Large intestine (tissue), 3 donors: ENCODE measurements around the gene GDPD5. TPM values are rescaled to one million over a fixed set of nuclear protein-coding genes. Genes with fewer than 3 reads are reported as not detected.

Experiments used
- DNase-seq, 2 donors: peaks; one replicate each; pipeline versions ENCODE4 v3.0.0 to v3.0.0-alpha.2; 2013
- H3K27ac ChIP-seq: one replicate; pipeline ENCODE4 v1.5.1; 2013; ENCODE audit warnings: low read length
- H3K27me3 ChIP-seq: 2 replicates; pipeline ENCODE4 v1.6.1; 2013; ENCODE audit warnings: low read length; ENCODE audit not compliant: control insufficient read depth, insufficient read depth
- H3K36me3 ChIP-seq: 2 replicates; pipeline ENCODE4 v1.6.1; 2013; ENCODE audit warnings: low read length; ENCODE audit not compliant: control insufficient read depth, insufficient read depth
- H3K4me1 ChIP-seq: one replicate; pipeline ENCODE4 v1.6.1; 2013; ENCODE audit warnings: low read length; ENCODE audit not compliant: control insufficient read depth, insufficient read depth
- H3K4me3 ChIP-seq: one replicate; pipeline ENCODE4 v1.5.1; 2013; ENCODE audit warnings: low read length
- H3K9me3 ChIP-seq: one replicate; pipeline ENCODE4 v1.6.1; 2013; ENCODE audit warnings: mild to moderate bottlenecking, low read depth, low read length, moderate library complexity; ENCODE audit not compliant: control insufficient read depth
- WGBS: methylation state at CpG from one replicate; pipeline ENCODE4 v1.1.5; 2013; ENCODE audit warnings: low lambda C conversion rate; ENCODE audit not compliant: insufficient coverage; 5-methylcytosine and 5-hydroxymethylcytosine counted together
- polyA plus RNA-seq: library from polyadenylated mRNA; unstranded; fragments of 120-200 nt; gene quantifications from one replicate; pipeline ENCODE4 v1.2.1, GENCODE V29; 2013

The GDPD5 gene
- polyA plus RNA-seq, 1 donor, result 71.7 TPM

DNA sequence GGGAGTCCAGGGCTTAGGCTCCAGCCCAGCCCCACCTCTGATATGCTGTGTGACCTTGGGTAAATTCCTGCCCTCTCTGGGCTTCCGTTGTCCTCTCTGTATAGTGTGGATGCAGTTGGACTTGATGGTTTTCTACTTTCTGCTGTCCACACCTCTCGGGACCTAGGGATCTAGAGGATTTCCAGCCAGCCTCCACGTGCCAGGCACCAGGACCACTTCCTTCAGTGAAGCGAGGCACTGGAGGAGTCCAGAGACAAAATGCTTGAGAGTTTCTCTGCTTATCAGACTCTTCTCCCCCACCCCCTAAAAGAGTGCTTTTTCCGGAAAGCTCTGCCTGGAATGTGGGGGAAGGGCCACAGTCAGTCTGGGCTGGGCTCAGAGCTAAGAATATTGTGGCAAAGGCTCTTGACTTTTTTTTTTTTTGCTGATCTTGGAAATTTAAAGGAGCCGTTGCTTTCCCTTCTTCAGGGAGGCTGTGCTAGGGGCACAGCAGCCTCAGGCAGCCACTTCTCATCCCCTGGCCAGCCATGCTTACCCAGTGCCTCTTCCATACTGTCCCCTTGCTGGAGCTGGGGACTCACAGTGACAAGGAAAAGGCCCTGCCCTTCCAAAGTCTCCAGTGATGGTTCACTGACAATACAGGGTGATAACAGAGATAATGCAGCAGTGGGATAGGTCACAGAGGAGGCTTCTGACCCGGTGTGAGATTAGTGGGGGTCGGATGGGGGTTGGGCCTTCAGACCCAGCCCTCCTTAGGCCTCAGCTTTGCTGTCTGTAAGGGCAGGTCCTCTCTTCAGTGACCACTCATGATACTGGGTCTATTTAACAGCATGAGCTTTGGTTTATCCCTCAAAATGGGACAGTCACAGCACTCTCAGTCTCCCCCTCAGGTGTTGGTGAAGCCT lies 33.5 kb upstream of the GDPD5 start:
- no peaks in the 10 kb centered on the region for H3K36me3 ChIP-seq
- peaks cover 52% of the 10 kb centered on the region for H3K4me1 ChIP-seq
- DNase-seq, result peak; percentile 64 to 71
- peak overlapping the region; percentile 84 for H3K27ac ChIP-seq
- H3K4me3 ChIP-seq, result no peak overlapping the region
- no peaks in the 10 kb centered on the region for H3K27me3 ChIP-seq
- WGBS, result 0% methylated on average over 2 of the region's 8 CpGs
- no peaks in the 10 kb centered on the region for H3K9me3 ChIP-seq

DNA sequence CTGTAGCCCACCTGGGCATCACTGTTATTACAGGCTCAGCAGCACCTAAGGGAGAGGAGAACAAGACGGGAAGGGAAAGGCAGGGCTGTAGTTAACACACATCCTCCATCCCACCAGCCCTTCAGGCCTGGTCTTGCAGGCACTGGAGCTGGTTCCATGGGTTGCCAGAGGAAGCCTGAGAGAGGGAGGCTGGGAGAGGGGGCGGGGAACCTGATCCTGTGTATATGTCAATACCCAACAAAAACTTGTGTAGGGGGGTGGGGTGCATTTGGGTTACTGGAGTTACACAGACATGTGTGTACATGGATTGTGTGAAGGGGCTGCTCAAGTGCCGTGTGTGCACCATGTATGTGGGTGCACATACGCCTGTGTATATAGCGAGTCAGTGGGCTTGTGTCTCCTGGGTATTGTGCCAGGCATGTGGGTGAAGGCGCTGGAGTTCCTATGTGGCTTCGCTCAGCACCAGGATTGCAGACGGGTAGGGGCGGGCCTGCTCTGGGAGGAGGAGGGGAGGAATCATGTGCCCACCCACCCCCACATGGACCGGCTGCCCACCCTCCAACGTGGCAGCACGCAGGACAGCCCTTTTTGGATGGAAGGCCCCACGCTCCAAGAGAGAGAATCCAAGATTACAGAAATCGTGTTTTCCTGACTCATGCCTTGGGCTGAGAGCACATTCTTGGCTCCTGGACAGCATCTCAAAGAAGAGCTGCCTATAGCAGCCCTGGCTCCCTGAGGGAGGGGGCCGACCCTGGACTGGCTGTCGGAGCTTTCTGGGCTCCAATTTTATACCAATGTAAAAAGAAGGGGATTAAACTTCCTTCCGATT lies 32.1 kb upstream of the GDPD5 start:
- H3K4me3 ChIP-seq, result no peak overlapping the region
- H3K27me3 ChIP-seq, result no peaks in the 10 kb centered on the region
- no peaks in the 10 kb centered on the region for H3K9me3 ChIP-seq
- H3K4me1 ChIP-seq, result peaks cover 48% of the 10 kb centered on the region
- peak in 1 of 2 donors; percentile 52 for DNase-seq
- WGBS, result 100% methylated on average over 1 of the region's 17 CpGs
- H3K36me3 ChIP-seq, result no peaks in the 10 kb centered on the region
- peak overlapping the region; percentile 84 for H3K27ac ChIP-seq

DNA sequence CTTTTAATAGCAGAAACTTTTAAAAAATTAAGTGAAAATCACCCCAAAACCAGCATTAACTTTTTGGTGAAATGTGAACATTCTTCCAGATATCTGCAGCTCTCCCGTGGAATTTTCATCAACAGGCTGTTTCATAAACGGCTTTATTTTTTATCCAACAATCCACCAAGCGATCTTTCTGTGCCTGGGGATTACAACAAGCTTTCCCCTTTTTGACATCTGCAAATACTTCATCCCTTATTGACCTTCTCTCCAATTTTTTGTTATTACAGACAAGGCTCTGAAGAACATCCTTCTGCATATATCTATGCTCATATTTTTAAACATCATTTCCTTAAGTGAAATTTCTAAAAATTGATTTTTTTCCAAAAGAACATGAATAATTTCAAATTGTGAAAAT lies 30.5 kb upstream of the GDPD5 start:
- Histone ChIP-seq H3K4me1 (peaks cover 43% of the 10 kb centered on the region), H3K27me3 (no peaks in the 10 kb centered on the region), H3K4me3 (no peak overlapping the region), H3K27ac (no peak overlapping the region), H3K36me3 (no peaks in the 10 kb centered on the region), H3K9me3 (no peaks in the 10 kb centered on the region)
- 92% methylated on average over 2 of the region's 3 CpGs for WGBS
- DNase-seq, result no peak

DNA sequence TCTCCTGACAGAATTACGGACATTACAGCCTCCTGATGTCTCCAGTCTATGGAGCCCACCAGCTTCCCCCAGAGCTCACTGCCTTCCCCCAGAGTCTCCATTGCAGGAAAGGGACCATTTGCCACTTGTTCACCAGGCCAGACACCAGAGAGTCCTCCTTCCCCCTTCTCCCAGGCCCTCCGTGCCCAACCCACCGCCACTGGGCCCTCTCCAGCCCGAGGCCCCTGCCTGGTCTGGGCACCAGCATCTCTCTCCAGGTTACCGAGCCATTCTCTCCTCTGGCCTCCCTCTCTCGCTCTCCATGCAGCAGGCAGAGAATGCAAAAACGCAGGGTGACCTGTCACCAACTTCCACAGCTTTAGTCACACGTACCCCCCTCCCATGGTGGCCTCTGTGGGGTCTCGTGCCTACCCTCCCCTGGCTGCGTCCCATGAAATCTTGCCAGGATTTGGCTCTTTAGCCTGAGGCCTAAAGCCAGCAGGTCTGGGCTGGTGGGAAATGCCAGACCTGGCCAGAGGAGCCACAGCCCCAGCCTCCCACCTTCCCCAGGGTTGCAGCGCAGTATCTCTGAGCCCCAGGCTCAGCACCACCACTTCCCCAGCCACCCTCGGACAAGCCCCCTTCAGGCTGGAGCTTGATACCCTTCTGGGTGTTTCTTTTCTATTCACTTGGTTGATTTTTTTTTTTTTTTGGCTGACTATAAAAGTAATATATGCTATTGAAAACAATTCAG lies 29.5 kb upstream of the GDPD5 start:
- Histone ChIP-seq H3K4me1 (peaks cover 33% of the 10 kb centered on the region), H3K27ac (peak overlapping the region; percentile 77), H3K4me3 (no peak overlapping the region), H3K27me3 (no peaks in the 10 kb centered on the region), H3K9me3 (no peaks in the 10 kb centered on the region), H3K36me3 (no peaks in the 10 kb centered on the region)
- WGBS, result no CpG with 5 or more reads among the region's 12 CpGs
- DNase-seq, result no peak

DNA sequence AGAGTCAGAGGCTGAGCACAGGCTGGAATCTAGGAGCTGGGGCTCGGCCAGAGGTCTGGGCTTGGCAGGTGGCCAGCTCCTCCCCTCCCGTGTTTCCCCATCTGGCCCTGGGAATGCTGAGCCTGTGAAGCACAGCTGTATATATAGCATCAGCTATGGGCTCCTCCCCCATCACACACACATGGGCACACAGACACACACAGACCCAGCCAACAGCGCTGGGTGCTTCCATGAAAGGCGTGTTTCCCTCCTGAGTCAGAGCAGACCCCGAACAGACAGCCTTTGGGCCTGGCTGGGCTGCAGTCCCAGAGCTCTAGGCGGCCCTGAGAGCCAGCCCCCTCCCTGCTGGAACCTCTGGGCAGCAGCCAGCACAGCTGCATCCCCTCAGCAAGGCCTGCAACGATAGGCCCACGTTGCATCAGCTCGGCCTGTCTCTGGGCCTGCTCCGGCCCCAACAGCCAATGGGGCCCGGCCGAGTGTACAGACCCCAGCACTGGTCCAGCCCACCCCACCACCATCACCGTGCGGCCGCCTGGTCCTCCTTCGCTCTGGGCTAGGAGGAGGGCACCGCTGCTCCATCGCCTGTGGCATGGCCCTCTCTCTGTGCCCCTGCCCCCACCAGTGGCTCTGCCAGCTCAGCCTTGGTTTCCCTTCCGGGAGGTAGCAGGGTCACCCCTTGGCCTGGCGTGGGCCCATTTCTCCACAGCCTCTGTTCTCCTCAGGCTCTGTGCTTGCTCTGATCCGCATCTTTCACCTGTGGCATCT lies 28.7 kb upstream of the GDPD5 start:
- H3K36me3 ChIP-seq, result no peaks in the 10 kb centered on the region
- H3K4me3 ChIP-seq, result no peak overlapping the region
- no peaks in the 10 kb centered on the region for H3K9me3 ChIP-seq
- H3K4me1 ChIP-seq, result peaks cover 28% of the 10 kb centered on the region
- WGBS, result 90% methylated on average over 2 of the region's 21 CpGs
- H3K27me3 ChIP-seq, result no peaks in the 10 kb centered on the region
- peak; percentile 88 to 89 for DNase-seq
- H3K27ac ChIP-seq, result peak overlapping the region; percentile 77

DNA sequence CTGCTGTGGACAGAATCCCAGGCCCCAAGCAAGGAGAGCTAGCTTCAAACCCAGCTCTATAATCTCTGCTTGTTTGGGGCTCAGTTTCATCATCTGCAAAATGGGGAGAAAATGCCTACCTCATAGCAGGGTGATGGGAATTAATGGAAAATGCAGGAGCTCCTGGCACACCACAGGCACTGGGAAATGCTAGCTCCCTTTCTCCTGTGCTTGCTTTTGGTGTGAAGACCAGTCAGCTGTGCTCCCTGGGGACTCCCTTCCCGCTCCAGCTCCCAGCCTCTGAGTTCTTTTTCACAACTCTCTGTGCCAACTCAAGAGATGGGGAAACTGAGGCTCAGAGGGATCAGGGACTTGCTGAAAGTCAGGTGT lies 28.1 kb upstream of the GDPD5 start:
- Histone ChIP-seq H3K27ac (peak overlapping the region; percentile 77), H3K9me3 (no peaks in the 10 kb centered on the region)
- WGBS, result no CpG with 5 or more reads among the region's 1 CpG

DNA sequence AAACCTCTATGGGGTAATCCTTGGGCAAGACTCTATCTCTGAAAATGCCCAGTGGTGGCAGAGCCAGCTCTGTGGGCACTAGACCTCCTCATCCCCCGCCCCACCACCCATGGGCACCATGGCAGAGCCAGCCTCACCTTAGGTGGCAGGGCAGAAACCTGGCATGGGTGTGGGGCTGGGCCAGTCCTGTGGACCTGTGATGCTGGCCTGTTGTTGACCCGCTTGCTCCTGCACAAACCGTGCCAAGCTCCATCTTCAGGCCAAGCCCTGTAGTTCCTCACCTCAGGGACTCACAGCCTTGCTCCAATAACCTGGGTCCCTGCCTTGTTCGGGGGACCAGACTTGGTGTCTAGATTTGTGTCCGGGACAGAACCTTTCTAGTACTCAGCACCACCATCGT lies 27.4 kb upstream of the GDPD5 start:
- H3K36me3 ChIP-seq, result no peaks in the 10 kb centered on the region
- peaks cover 16% of the 10 kb centered on the region for H3K4me1 ChIP-seq
- no CpG with 5 or more reads among the region's 6 CpGs for WGBS
- H3K4me3 ChIP-seq, result no peak overlapping the region
- H3K9me3 ChIP-seq, result no peaks in the 10 kb centered on the region
- no peak overlapping the region for H3K27ac ChIP-seq
- no peaks in the 10 kb centered on the region for H3K27me3 ChIP-seq
- no peak for DNase-seq

More for the DNA sequence above, 28.1 kb upstream of the GDPD5 start:
- Histone ChIP-seq H3K36me3 (no peaks in the 10 kb centered on the region), H3K27me3 (no peaks in the 10 kb centered on the region), H3K4me3 (no peak overlapping the region), H3K4me1 (peaks cover 23% of the 10 kb centered on the region)
- DNase-seq, result no peak

DNA sequence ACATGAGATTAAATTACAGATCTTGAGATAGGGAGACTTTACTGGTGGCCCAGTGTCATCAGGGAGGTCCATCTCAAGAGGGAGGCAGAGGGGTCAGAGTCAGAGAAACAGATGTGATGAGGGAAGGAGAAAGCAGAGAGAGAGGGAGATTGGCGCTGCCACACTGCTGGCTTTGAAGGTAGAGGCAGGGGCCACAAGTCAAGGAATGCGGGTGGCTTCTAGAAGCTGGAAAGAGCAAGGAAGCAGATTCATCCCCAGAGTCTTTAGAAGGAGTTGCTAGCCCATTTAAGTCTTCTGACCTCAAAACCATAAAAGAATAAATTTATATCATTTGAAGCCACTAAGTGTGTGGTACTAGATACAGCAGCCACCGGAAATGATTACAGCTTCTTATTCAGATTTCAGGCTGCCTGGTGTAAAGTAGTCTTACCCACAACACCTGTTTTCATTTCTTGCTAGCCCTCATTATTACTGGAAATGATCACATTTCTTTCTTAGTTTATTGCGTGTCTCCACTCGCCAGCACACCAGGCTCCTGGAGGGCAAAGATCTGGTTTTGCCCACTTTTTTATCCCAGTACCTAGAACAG lies 23.7 kb upstream of the GDPD5 start:
- Histone ChIP-seq H3K27me3 (no peaks in the 10 kb centered on the region), H3K9me3 (no peaks in the 10 kb centered on the region), H3K27ac (no peak overlapping the region), H3K4me3 (no peak overlapping the region), H3K4me1 (peaks cover 11% of the 10 kb centered on the region), H3K36me3 (no peaks in the 10 kb centered on the region)
- 93% methylated on average over 3 of the region's 5 CpGs for WGBS
- DNase-seq, result no peak

DNA sequence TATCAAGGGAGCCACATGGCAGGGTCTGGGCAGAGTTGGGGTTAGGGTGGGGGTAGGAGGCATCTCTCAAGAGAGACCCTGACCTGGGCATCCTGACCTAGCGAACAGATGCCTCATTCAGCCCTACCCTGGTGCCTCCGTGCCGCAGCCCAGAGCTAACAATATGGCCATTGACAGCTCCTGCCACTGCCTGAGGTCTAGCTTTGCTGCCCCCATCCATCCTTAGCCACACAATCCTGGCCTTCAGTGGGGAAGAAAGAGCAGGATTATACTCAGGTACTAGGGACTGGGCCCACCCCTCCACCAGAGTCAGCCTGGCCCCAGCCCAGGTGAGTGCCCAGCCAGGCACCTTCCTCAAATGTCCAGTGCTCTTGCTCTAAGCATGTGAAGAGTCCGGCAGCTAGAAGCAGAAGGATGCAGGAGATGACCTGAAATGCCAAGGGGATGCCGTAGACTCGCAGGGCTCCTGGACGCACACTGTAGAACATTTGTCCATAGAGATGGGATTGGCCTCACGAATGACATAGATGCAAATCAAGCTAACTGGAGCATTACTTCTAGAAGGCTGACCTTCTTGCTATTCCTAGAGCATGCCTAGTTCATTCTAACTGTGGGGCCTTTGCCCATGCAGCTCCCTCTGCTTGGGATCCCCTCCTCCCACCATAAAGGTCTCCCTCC lies 23.0 kb upstream of the GDPD5 start:
- H3K36me3 ChIP-seq, result no peaks in the 10 kb centered on the region
- DNase-seq, result no peak
- H3K9me3 ChIP-seq, result no peaks in the 10 kb centered on the region
- no peaks in the 10 kb centered on the region for H3K27me3 ChIP-seq
- no peak overlapping the region for H3K27ac ChIP-seq
- peaks cover 7% of the 10 kb centered on the region for H3K4me1 ChIP-seq
- no peak overlapping the region for H3K4me3 ChIP-seq
- no CpG with 5 or more reads among the region's 8 CpGs for WGBS
